Ishikawa (cell line): ENCODE data around the gene REN.

Experiments
- CREB1 ChIP-seq: IDR thresholded peaks from 2 replicates; pipeline ENCODE4 v1.6.1; 2012; ENCODE audit warnings: low read depth
- MAX ChIP-seq: IDR thresholded peaks from 2 replicates; pipeline ENCODE4 v1.6.1; 2012
- NFIC ChIP-seq: IDR thresholded peaks from 2 replicates; pipeline ENCODE4 v1.6.1; 2012
- REST ChIP-seq: IDR thresholded peaks from 2 replicates; pipeline ENCODE4 v1.6.1; 2012; ENCODE audit warnings: low read depth, mild to moderate bottlenecking
- TEAD4 ChIP-seq: IDR thresholded peaks from 2 replicates; pipeline ENCODE4 v1.6.1; 2012

GRCh38 chr1:204149107-204149506 is 17.0 kb downstream of the REN start:
- TF ChIP-seq TEAD4 = no peak
- no peak for TF ChIP-seq CREB1
- TF ChIP-seq NFIC = no peak
- TF ChIP-seq REST = no peak
- no peak for TF ChIP-seq MAX
